ENCODE results near the gene NDUFV1.
A peak's percentile ranks its signal among the peaks of the same experiment; 100 is the strongest.

- TF ChIP-seq CTCF (IDR thresholded peaks at IDR 0.05) (peak; percentile 80), ZFX (IDR thresholded peaks at IDR 0.05; ENCODE audit: borderline replicate concordance) (no peak)
Measured at GRCh38 chr11:67614730-67615714, 8.3 kb downstream of the NDUFV1 start.
